Ovary (tissue), 9 donors: ENCODE measurements around the gene NIPSNAP3A. TPM values are rescaled to one million over a fixed set of nuclear protein-coding genes. Genes with fewer than 3 reads are reported as not detected.

Experiments
- DNase-seq, 5 donors: peaks; one replicate each; pipeline ENCODE4 v3.0.0-alpha.2; 2019 to 2020
- H3K27ac ChIP-seq, 2 donors: fragments of 200-600 bp; one replicate each; pipeline versions ENCODE4 v1.5.1 to v1.8.0; 2019 to 2022
- H3K27me3 ChIP-seq: fragments of 200-600 bp; one replicate; pipeline ENCODE4 v1.8.0; 2022
- H3K36me3 ChIP-seq: fragments of 200-600 bp; sonication (generic); one replicate; pipeline ENCODE4 v1.5.1; 2019
- H3K4me1 ChIP-seq: one replicate; pipeline ENCODE4 v1.8.1; 2013; ENCODE audit warnings: mild to moderate bottlenecking, moderate library complexity; ENCODE audit not compliant: insufficient read depth
- H3K4me3 ChIP-seq: fragments of 200-600 bp; sonication (generic); one replicate; pipeline ENCODE4 v1.5.1; 2017
- H3K9me3 ChIP-seq, 2 donors: fragments of 200-600 bp in 1 of 2; sonication (generic) in 1 of 2; one replicate each; pipeline versions ENCODE4 v1.5.1 to v1.8.1; 2013 to 2019; ENCODE audit warnings: mild to moderate bottlenecking in 1 of 2, moderate library complexity in 1 of 2
- CTCF ChIP-seq, 3 donors: fragments of 450-650 bp in 2 of 3; fragments of 200-600 bp in 1 of 3; IDR thresholded peaks; one replicate each; pipeline versions ENCODE4 v1.5.1 to v1.8.0; 2016 to 2022; ENCODE audit warnings: antibody characterized with exemption in 3 of 3, mild to moderate bottlenecking in 1 of 3
- EP300 ChIP-seq: sonication (generic); formaldehyde crosslinking; IDR thresholded peaks from one replicate; pipeline ENCODE4 v1.6.1; 2017; ENCODE audit warnings: antibody characterized with exemption
- POLR2A ChIP-seq: fragments of 450-650 bp; IDR thresholded peaks from one replicate; pipeline ENCODE4 v1.6.1; 2017; ENCODE audit warnings: antibody characterized with exemption, mild to moderate bottlenecking, moderate library complexity
- WGBS, 3 donors: extraction: QIAGEN DNeasy Blood & Tissue Kit in 1 of 3; methylation state at CpG; one replicate each; pipeline versions ENCODE4 v1.1.5 to v1.1.7; 2013 to 2017; 5-methylcytosine and 5-hydroxymethylcytosine counted together
- intact Hi-C, 4 donors: fragments of 100-400 bp; cut with DNase I; formaldehyde crosslinking; loops; one replicate each; pipeline versions ENCODE4 v1.11.0 to v1.15.1; 2022 to 2023
- polyA plus RNA-seq, 2 donors: library from polyadenylated mRNA; stranded (reverse); fragments of 200-250 nt in 1 of 2; fragments of 350-450 nt in 1 of 2; fragmentation: Illumina TruSeq in 1 of 2; extraction: RNeasy Lipid Tissue Mini Kit (QIAGEN cat#74804) in 1 of 2; gene quantifications; one replicate each; pipeline ENCODE4 v1.2.3, GENCODE V29; 2013 to 2014
- total RNA-seq, 7 donors: library from RNA; depleted of rRNA in 2 of 7; stranded (reverse); fragments of >200 nt in 2 of 7; fragmentation: NEBNext Ultra II Directional in 3 of 7; extraction: Animal tissue kit (Norgen Biotek cat#: 25700) in 3 of 7; gene quantifications; one replicate each; pipeline versions ENCODE4 v1.1.0 to v1.2.4, GENCODE V29; 2016 to 2023
- donor health status: DM: no; HTN: no; CAD: no; lungs with moderate emphysema.
- donor health status: DM: no; HTN: no; CAD: no.
- donor health status: Bipolar disorder and iron deficiency.
- donor health status: DM: yes; HTN: yes; CAD: no.
- donor health status: DM: no; HTN: no; CAD: no.
- donor health status: DM: yes; HTN: yes; CAD: no.

NIPSNAP3A gene
- total and polyA plus RNA-seq, 9 donors: 12.6 to 22.8 (median 17.4) TPM

- intact Hi-C loops: no loop called here
- Histone ChIP-seq H3K4me3 (no peak overlapping the region), H3K9me3 (no peaks in the 10 kb centered on the region), H3K4me1 (no peaks in the 10 kb centered on the region), H3K36me3 (no peaks in the 10 kb centered on the region), H3K27ac (no peak overlapping the region), H3K27me3 (no peaks in the 10 kb centered on the region)
- TF ChIP-seq CTCF (IDR thresholded peaks at IDR 0.05) (no peak), POLR2A (no peak), EP300 (no peak)
- WGBS, 3 donors: 84 to 90% (median 86%) methylated on average over 5 of the region's 5 CpGs
- no peak for DNase-seq
Measured at GRCh38 chr9:104802110-104802509, 54.6 kb downstream of the NIPSNAP3A start.

GRCh38 chr9:104802906-104803305, 55.4 kb downstream of the NIPSNAP3A start:
- no peaks in the 10 kb centered on the region for H3K27me3 ChIP-seq
- TF ChIP-seq CTCF (IDR thresholded peaks at IDR 0.05): no peak
- TF ChIP-seq EP300: no peak
- TF ChIP-seq POLR2A: no peak
- no peak overlapping the region for H3K4me3 ChIP-seq
- no peak for DNase-seq
- intact Hi-C loops: no loop called here
- no peaks in the 10 kb centered on the region for H3K9me3 ChIP-seq
- 64 to 75% (median 69%) methylated on average over 2 of the region's 2 CpGs for WGBS, 3 donors
- H3K36me3 ChIP-seq: no peaks in the 10 kb centered on the region
- no peak overlapping the region for H3K27ac ChIP-seq
- H3K4me1 ChIP-seq: no peaks in the 10 kb centered on the region

GRCh38 chr9:104805441-104805840, 58.0 kb downstream of the NIPSNAP3A start:
- H3K4me3 ChIP-seq: no peak overlapping the region
- H3K27me3 ChIP-seq: no peaks in the 10 kb centered on the region
- no peaks in the 10 kb centered on the region for H3K9me3 ChIP-seq
- 92 to 100% (median 94%) methylated on average over 2 of the region's 2 CpGs for WGBS, 3 donors
- H3K36me3 ChIP-seq: no peaks in the 10 kb centered on the region
- TF ChIP-seq EP300: no peak
- TF ChIP-seq POLR2A: no peak
- no peak for TF ChIP-seq CTCF (IDR thresholded peaks at IDR 0.05)
- intact Hi-C loops: no loop called here
- no peak overlapping the region for H3K27ac ChIP-seq
- no peak for DNase-seq
- no peaks in the 10 kb centered on the region for H3K4me1 ChIP-seq

- Histone ChIP-seq H3K4me1 (no peaks in the 10 kb centered on the region), H3K27ac (no peak overlapping the region), H3K9me3 (no peaks in the 10 kb centered on the region), H3K27me3 (no peaks in the 10 kb centered on the region), H3K36me3 (no peaks in the 10 kb centered on the region), H3K4me3 (no peak overlapping the region)
- intact Hi-C loops: no loop called here
- WGBS, 3 donors: 46 to 61% (median 57%) methylated on average over 3 of the region's 3 CpGs
- DNase-seq: peak; percentile 24 to 46 (median 39)
- TF ChIP-seq CTCF (IDR thresholded peaks at IDR 0.05) (no peak), POLR2A (no peak), EP300 (no peak)
Measured at GRCh38 chr9:104808035-104808614, 60.6 kb downstream of the NIPSNAP3A start.

Other genes with a start within 250 kb of the NIPSNAP3A start
- not detected for gene OR13F1, start 243.4 kb upstream of the NIPSNAP3A start, total RNA-seq
- gene OR13F1, start 243.4 kb upstream of the NIPSNAP3A start, polyA plus RNA-seq: not detected
- not detected for gene OR13C4, start 220.5 kb upstream of the NIPSNAP3A start, total RNA-seq
- gene OR13C4, start 220.5 kb upstream of the NIPSNAP3A start, polyA plus RNA-seq: not detected
- not detected for gene OR13C3, start 210.8 kb upstream of the NIPSNAP3A start, total RNA-seq
- not detected for gene OR13C3, start 210.8 kb upstream of the NIPSNAP3A start, polyA plus RNA-seq
- gene OR13C8, start 178.5 kb upstream of the NIPSNAP3A start, total RNA-seq: not detected
- gene OR13C8, start 178.5 kb upstream of the NIPSNAP3A start, polyA plus RNA-seq: not detected
- gene OR13C5, start 148.3 kb upstream of the NIPSNAP3A start, total RNA-seq: not detected
- not detected for gene OR13C5, start 148.3 kb upstream of the NIPSNAP3A start, polyA plus RNA-seq
- gene OR13C2, start 142.1 kb upstream of the NIPSNAP3A start, total RNA-seq: not detected
- not detected for gene OR13C2, start 142.1 kb upstream of the NIPSNAP3A start, polyA plus RNA-seq
- not detected for gene OR13C9, start 129.5 kb upstream of the NIPSNAP3A start, total RNA-seq
- not detected for gene OR13C9, start 129.5 kb upstream of the NIPSNAP3A start, polyA plus RNA-seq
- not detected for gene OR13D1, start 53.2 kb upstream of the NIPSNAP3A start, total RNA-seq
- not detected for gene OR13D1, start 53.2 kb upstream of the NIPSNAP3A start, polyA plus RNA-seq
- 1 to 10 TPM; 2.9 to 7.1 (median 6.0) TPM for gene NIPSNAP3B, start 16.4 kb downstream of the NIPSNAP3A start, total RNA-seq
- 1 to 10 TPM; 3.1 to 5.4 TPM for gene NIPSNAP3B, start 16.4 kb downstream of the NIPSNAP3A start, polyA plus RNA-seq
- gene ABCA1, start 180.5 kb downstream of the NIPSNAP3A start, total RNA-seq: 10 to 100 TPM in 6 of 7 donors, 1 to 10 TPM in 1; 7.9 to 24.5 (median 19.4) TPM
- 10 to 100 TPM in 1 of 2 donors, 1 to 10 TPM in 1; 7.4 to 12.9 TPM for gene ABCA1, start 180.5 kb downstream of the NIPSNAP3A start, polyA plus RNA-seq